ENCODE results near the gene CT47B1. TPM values are rescaled to one million over a fixed set of nuclear protein-coding genes. Genes with fewer than 3 reads are reported as not detected.

The CT47B1 gene
- total and polyA plus RNA-seq, 2 donors (not counting 3 experiments of a cell fraction or from before 2014, with no cell fraction given): not detected

DNA sequence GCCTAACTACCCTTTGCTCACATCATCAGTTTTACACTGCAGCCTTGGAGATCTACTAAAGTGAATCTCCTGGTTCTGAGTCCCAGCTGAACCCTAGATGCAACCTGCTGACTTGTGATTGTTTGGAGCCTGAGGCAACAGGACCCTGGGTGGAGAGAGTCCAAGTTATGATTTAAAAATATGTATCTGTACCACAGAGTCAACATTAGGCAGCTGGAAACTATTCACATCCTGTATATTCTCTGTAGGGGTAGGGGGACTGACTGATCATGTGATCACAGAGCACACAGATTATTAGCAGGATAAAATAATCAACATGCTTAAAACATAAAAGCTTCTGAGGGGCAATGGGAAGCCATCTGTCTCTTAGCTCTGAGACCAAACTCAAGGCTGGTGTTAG lies 52.1 kb downstream of the CT47B1 start:
- no TSS peak for BruUV-seq (replicated peaks)
- ChIA-PET CTCF (no interaction called here), POLR2A (no interaction called here)
- Histone ChIP-seq H3K27me3 (ENCODE audit: control insufficient read depth in 2 of 2, insufficient read depth in 2 of 2, low read length in 2 of 2) (no peaks in the 10 kb centered on the region), H3K9ac (replicated peaks; ENCODE audit: extremely low read depth, insufficient read depth, low read length) (no peak overlapping the region), H3K4me2 (ENCODE audit: insufficient read depth, low read length) (no peak overlapping the region), H3K4me1 (ENCODE audit: control insufficient read depth, extremely low read depth, insufficient read depth, low read length) (no peaks in the 10 kb centered on the region), H2AFZ (ENCODE audit: low read depth, low read length) (no peak overlapping the region), H3K9me3 (replicated peaks; ENCODE audit: control insufficient read depth, insufficient read depth, low read length) (no peaks in the 10 kb centered on the region), H3K9me1 (replicated peaks; ENCODE audit: control insufficient read depth, extremely low read depth, insufficient read depth, low read length) (no peaks in the 10 kb centered on the region), H3K36me3 (ENCODE audit: control insufficient read depth in 2 of 2, extremely low read depth in 1 of 2, insufficient read depth in 2 of 2, low read length in 2 of 2) (no peaks in the 10 kb centered on the region), H3K27ac (ENCODE audit: insufficient read depth, low read depth, low read length) (no peak overlapping the region), H3K79me2 (ENCODE audit: control insufficient read depth, insufficient read depth, low read length) (no peaks in the 10 kb centered on the region), H3K4me3 (replicated peaks in 1 of 3; ENCODE audit: insufficient read depth in 1 of 3, low read depth in 1 of 3, low read length in 3 of 3) (no peak overlapping the region), H4K20me1 (replicated peaks; ENCODE audit: control insufficient read depth, extremely low read depth, insufficient read depth, low read length) (no peaks in the 10 kb centered on the region)
- FAIRE-seq: no peak
- intact Hi-C loops (cut with micrococcal nuclease): no loop called here
- dilution Hi-C loops (cut with MboI; ENCODE audit: extremely low pct_ligation_motif_present, low sequenced_read_pairs): no loop called here
- DNase-seq (ENCODE audit: low read depth, low spot score): no peak
- TF ChIP-seq, protein P1, sequence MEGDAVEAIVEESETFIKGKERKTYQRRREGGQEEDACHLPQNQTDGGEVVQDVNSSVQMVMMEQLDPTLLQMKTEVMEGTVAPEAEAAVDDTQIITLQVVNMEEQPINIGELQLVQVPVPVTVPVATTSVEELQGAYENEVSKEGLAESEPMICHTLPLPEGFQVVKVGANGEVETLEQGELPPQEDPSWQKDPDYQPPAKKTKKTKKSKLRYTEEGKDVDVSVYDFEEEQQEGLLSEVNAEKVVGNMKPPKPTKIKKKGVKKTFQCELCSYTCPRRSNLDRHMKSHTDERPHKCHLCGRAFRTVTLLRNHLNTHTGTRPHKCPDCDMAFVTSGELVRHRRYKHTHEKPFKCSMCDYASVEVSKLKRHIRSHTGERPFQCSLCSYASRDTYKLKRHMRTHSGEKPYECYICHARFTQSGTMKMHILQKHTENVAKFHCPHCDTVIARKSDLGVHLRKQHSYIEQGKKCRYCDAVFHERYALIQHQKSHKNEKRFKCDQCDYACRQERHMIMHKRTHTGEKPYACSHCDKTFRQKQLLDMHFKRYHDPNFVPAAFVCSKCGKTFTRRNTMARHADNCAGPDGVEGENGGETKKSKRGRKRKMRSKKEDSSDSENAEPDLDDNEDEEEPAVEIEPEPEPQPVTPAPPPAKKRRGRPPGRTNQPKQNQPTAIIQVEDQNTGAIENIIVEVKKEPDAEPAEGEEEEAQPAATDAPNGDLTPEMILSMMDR (IDR thresholded peaks at IDR 0.05; ENCODE audit: extremely low read depth in 1 of 2, insufficient read depth in 1 of 2, low read depth in 1 of 2, low read length in 2 of 2): no peak
- no peak for TF ChIP-seq EZH2 (IDR thresholded peaks at IDR 0.05; ENCODE audit: borderline replicate concordance, low read depth, low read length, severe bottlenecking)
- TF ChIP-seq MYC (IDR thresholded peaks at IDR 0.05; ENCODE audit: low read depth, low read length): no peak
- TF ChIP-seq POLR2A (IDR thresholded peaks at IDR 0.05; ENCODE audit: low read depth, low read length): no peak
- no peak for TF ChIP-seq GATA2 (IDR thresholded peaks at IDR 0.05; ENCODE audit: insufficient read depth, insufficient read length, low read depth, low read length)
- no peak for TF ChIP-seq FOS (IDR thresholded peaks at IDR 0.05; ENCODE audit: borderline replicate concordance, insufficient read depth, low read length)
- TF ChIP-seq, protein P2, sequence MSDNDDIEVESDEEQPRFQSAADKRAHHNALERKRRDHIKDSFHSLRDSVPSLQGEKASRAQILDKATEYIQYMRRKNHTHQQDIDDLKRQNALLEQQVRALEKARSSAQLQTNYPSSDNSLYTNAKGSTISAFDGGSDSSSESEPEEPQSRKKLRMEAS (IDR thresholded peaks at IDR 0.05; ENCODE audit: insufficient read depth, insufficient read length): no peak
- TF ChIP-seq JUN (IDR thresholded peaks at IDR 0.05; ENCODE audit: borderline replicate concordance, insufficient read depth, insufficient read length, low read depth): no peak
- TF ChIP-seq POLR2AphosphoS5 (IDR thresholded peaks at IDR 0.05; ENCODE audit: insufficient read depth, low read depth, low read length): no peak

Small RNAs within 50 kb of the gene (small RNA-seq; reads per million reads assigned to genes)
- gene AC008162.1 (ENCODE audit: insufficient read depth, insufficient read length, low read depth, low replicate concordance): not detected

Other genes with a start within 250 kb of the CT47B1 start
- gene C1GALT1C1, start 245.8 kb downstream of the CT47B1 start, total RNA-seq: 32.9 and 34.6 TPM in 2 replicates
- 21.7 and 28.6 TPM in 2 replicates for gene C1GALT1C1, start 245.8 kb downstream of the CT47B1 start, polyA plus RNA-seq
- not detected in 2 replicates for gene CT47A11, start 61.3 kb upstream of the CT47B1 start, total RNA-seq
- gene CT47A11, start 61.3 kb upstream of the CT47B1 start, polyA plus RNA-seq: not detected in 2 replicates
- not detected in 2 replicates for gene CT47A10, start 66.2 kb upstream of the CT47B1 start, total RNA-seq
- not detected in 2 replicates for gene CT47A10, start 66.2 kb upstream of the CT47B1 start, polyA plus RNA-seq
- gene CT47A9, start 71.0 kb upstream of the CT47B1 start, total RNA-seq: not detected in 2 replicates
- not detected in 2 replicates for gene CT47A9, start 71.0 kb upstream of the CT47B1 start, polyA plus RNA-seq
- not detected in 2 replicates for gene CT47A8, start 75.9 kb upstream of the CT47B1 start, total RNA-seq
- not detected in 2 replicates for gene CT47A8, start 75.9 kb upstream of the CT47B1 start, polyA plus RNA-seq
- not detected in 2 replicates for gene CT47A7, start 80.7 kb upstream of the CT47B1 start, total RNA-seq
- not detected in 2 replicates for gene CT47A7, start 80.7 kb upstream of the CT47B1 start, polyA plus RNA-seq
- not detected in 2 replicates for gene CT47A6, start 85.6 kb upstream of the CT47B1 start, total RNA-seq
- not detected in 2 replicates for gene CT47A6, start 85.6 kb upstream of the CT47B1 start, polyA plus RNA-seq
- not detected in 2 replicates for gene CT47A5, start 90.5 kb upstream of the CT47B1 start, total RNA-seq
- gene CT47A5, start 90.5 kb upstream of the CT47B1 start, polyA plus RNA-seq: not detected in 2 replicates
- not detected in 2 replicates for gene CT47A4, start 95.3 kb upstream of the CT47B1 start, total RNA-seq
- not detected in 2 replicates for gene CT47A4, start 95.3 kb upstream of the CT47B1 start, polyA plus RNA-seq
- not detected in 2 replicates for gene CT47A3, start 100.2 kb upstream of the CT47B1 start, total RNA-seq
- not detected in 2 replicates for gene CT47A3, start 100.2 kb upstream of the CT47B1 start, polyA plus RNA-seq
- not detected in 2 replicates for gene CT47A2, start 105.1 kb upstream of the CT47B1 start, total RNA-seq
- gene CT47A2, start 105.1 kb upstream of the CT47B1 start, polyA plus RNA-seq: not detected in 2 replicates
- not detected in 2 replicates for gene CT47A1, start 109.9 kb upstream of the CT47B1 start, total RNA-seq
- not detected in 2 replicates for gene CT47A1, start 109.9 kb upstream of the CT47B1 start, polyA plus RNA-seq
- gene GLUD2, start 171.7 kb upstream of the CT47B1 start, total RNA-seq: 0.33 and 0.53 TPM in 2 replicates
- 0.19 and 0.27 TPM in 2 replicates for gene GLUD2, start 171.7 kb upstream of the CT47B1 start, polyA plus RNA-seq